KMS-11 (cell line): ENCODE results near the gene ANKFY1.

Experiments used
- H2AFZ ChIP-seq: fragments of 200-600 bp; sonication (generic); 2 replicates; pipeline ENCODE4 v1.6.1; 2016; ENCODE audit warnings: antibody characterized with exemption, mixed run types, low read depth
- H3K27ac ChIP-seq: fragments of 200-600 bp; sonication (generic); 2 replicates; pipeline ENCODE4 v1.6.1; 2016; ENCODE audit warnings: mild to moderate bottlenecking, mixed run types
- H3K27me3 ChIP-seq: fragments of 200-600 bp; sonication (generic); 2 replicates; pipeline ENCODE4 v1.6.1; 2017; ENCODE audit warnings: mild to moderate bottlenecking, low read depth, mixed run types, moderate library complexity; ENCODE audit not compliant: insufficient read depth
- H3K36me3 ChIP-seq: fragments of 200-600 bp; sonication (generic); 2 replicates; pipeline ENCODE4 v1.6.1; 2017; ENCODE audit warnings: mild to moderate bottlenecking, mixed run types; ENCODE audit not compliant: insufficient read depth
- H3K4me1 ChIP-seq: fragments of 200-600 bp; sonication (generic); 2 replicates; pipeline ENCODE4 v1.6.1; 2016; ENCODE audit warnings: mild to moderate bottlenecking, low read depth, mixed run types; ENCODE audit not compliant: poor library complexity, severe bottlenecking
- H3K4me2 ChIP-seq: fragments of 200-600 bp; sonication (generic); 2 replicates; pipeline ENCODE4 v1.7.0; 2016; ENCODE audit warnings: mild to moderate bottlenecking, mixed run types
- H3K4me3 ChIP-seq: fragments of 200-600 bp; sonication (generic); IDR thresholded peaks from 2 replicates; pipeline ENCODE4 v1.6.1; 2017; ENCODE audit warnings: low read depth, low read length, mixed read lengths; ENCODE audit not compliant: insufficient read depth
- H3K79me2 ChIP-seq: fragments of 200-600 bp; sonication (generic); 2 replicates; pipeline ENCODE4 v1.6.1; 2016; ENCODE audit warnings: low read depth, mixed run types; ENCODE audit not compliant: insufficient read depth
- H3K9ac ChIP-seq: fragments of 200-600 bp; sonication (generic); 2 replicates; pipeline ENCODE4 v1.6.1; 2016; ENCODE audit warnings: mild to moderate bottlenecking, mixed run types
- H4K20me1 ChIP-seq: fragments of 200-600 bp; sonication (generic); 2 replicates; pipeline ENCODE4 v1.6.1; 2016; ENCODE audit warnings: mild to moderate bottlenecking, mixed run types; ENCODE audit not compliant: insufficient read depth
- TF ChIP-seq, protein P1 (sequence below): fragments of 200-600 bp; sonication (generic); conservative IDR thresholded peaks from 2 replicates; pipeline ENCODE4 v1.6.1; 2017; ENCODE audit warnings: low read depth, mild to moderate bottlenecking, antibody characterized with exemption, low read length, moderate library complexity, mixed read lengths

ANKFY1 gene

DNA sequence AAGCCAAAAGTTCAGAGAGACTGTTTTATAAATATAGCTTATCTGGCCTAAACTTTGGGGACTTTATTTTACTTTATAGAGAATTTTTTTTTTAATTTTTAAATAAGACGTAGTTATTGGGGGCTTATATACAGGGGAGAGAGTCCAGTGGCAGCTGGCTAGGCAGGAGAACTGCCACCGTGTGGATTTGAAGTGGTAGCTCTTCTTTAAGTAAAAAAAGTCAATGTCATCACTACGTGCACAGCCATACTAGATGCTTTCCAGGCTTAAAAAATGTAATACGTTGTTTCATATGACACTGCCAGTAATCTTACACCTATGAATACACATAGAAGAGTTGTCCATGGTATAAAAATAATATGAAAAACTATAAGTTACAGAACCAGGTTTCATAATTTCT is 31.9 kb upstream of the ANKFY1 start:
- Histone ChIP-seq H3K27ac (no peak overlapping the region), H3K4me3 (no peak overlapping the region), H2AFZ (no peak overlapping the region), H3K36me3 (no peaks in the 10 kb centered on the region), H4K20me1 (0 out of 2 replicates have a peak, but pooled peaks cover 4% of the 10 kb centered on the region), H3K79me2 (peaks cover 41% of the 10 kb centered on the region; the same call in 1 of the 2 replicates), H3K27me3 (no peaks in the 10 kb centered on the region), H3K4me2 (no peak overlapping the region), H3K4me1 (no peaks in the 10 kb centered on the region), H3K9ac (no peak overlapping the region)
- TF ChIP-seq, protein P1, sequence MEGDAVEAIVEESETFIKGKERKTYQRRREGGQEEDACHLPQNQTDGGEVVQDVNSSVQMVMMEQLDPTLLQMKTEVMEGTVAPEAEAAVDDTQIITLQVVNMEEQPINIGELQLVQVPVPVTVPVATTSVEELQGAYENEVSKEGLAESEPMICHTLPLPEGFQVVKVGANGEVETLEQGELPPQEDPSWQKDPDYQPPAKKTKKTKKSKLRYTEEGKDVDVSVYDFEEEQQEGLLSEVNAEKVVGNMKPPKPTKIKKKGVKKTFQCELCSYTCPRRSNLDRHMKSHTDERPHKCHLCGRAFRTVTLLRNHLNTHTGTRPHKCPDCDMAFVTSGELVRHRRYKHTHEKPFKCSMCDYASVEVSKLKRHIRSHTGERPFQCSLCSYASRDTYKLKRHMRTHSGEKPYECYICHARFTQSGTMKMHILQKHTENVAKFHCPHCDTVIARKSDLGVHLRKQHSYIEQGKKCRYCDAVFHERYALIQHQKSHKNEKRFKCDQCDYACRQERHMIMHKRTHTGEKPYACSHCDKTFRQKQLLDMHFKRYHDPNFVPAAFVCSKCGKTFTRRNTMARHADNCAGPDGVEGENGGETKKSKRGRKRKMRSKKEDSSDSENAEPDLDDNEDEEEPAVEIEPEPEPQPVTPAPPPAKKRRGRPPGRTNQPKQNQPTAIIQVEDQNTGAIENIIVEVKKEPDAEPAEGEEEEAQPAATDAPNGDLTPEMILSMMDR: no peak

DNA sequence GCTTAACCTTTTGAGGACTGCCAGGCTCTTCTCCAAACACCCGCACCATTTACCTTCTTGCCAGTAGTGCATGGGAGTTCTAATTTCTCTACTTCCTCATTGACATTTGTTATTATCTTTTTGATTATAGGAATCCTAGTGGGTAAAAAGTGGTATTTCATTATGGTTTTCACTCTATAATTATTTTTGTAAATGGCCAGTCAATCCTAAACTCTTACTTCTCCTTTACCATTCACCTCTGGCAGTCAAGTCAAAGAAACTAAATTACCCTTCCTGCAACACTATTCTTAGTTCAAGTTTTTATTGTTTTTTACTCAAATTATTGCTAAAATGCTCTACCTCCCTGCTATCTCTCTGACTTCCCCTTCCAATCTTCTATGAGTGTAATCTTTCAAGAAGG is 29.8 kb upstream of the ANKFY1 start:
- no peaks in the 10 kb centered on the region for H3K4me1 ChIP-seq
- H3K4me3 ChIP-seq: no peak overlapping the region
- H3K27ac ChIP-seq: no peak overlapping the region
- no peaks in the 10 kb centered on the region for H3K36me3 ChIP-seq
- no peak overlapping the region for H2AFZ ChIP-seq
- H3K79me2 ChIP-seq: peaks cover 29% of the 10 kb centered on the region; the same call in 1 of the 2 replicates
- H3K4me2 ChIP-seq: no peak overlapping the region
- TF ChIP-seq, protein P1: no peak
- no peaks in the 10 kb centered on the region for H3K27me3 ChIP-seq
- H4K20me1 ChIP-seq: 0 out of 2 replicates have a peak, but pooled peaks cover 4% of the 10 kb centered on the region
- H3K9ac ChIP-seq: no peak overlapping the region

DNA sequence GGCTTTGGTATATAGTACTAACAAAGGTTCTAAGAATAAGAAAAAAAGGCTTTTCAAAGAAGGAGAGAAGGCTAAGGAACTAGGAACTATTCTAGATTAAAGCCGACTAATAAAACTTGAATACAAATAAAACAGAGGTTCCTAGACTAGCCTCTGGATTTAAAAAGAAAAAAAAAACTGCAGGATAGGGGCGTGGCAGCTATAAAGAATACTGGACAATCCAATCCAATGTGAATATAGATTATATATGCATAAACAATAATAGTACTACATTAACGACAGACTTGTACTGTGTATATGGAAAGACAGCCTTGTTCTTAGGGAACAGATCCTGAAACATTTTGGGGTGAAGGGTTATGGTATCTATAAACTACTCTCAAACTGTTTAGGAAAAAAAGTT is 23.9 kb upstream of the ANKFY1 start:
- H3K27me3 ChIP-seq: no peaks in the 10 kb centered on the region
- H4K20me1 ChIP-seq: no peaks in the 10 kb centered on the region
- no peak overlapping the region for H3K27ac ChIP-seq
- H3K9ac ChIP-seq: no peak overlapping the region
- H3K4me3 ChIP-seq: no peak overlapping the region
- H3K36me3 ChIP-seq: no peaks in the 10 kb centered on the region
- no peaks in the 10 kb centered on the region for H3K79me2 ChIP-seq
- TF ChIP-seq, protein P1: no peak
- no peak overlapping the region for H2AFZ ChIP-seq
- H3K4me2 ChIP-seq: no peak overlapping the region
- no peaks in the 10 kb centered on the region for H3K4me1 ChIP-seq

DNA sequence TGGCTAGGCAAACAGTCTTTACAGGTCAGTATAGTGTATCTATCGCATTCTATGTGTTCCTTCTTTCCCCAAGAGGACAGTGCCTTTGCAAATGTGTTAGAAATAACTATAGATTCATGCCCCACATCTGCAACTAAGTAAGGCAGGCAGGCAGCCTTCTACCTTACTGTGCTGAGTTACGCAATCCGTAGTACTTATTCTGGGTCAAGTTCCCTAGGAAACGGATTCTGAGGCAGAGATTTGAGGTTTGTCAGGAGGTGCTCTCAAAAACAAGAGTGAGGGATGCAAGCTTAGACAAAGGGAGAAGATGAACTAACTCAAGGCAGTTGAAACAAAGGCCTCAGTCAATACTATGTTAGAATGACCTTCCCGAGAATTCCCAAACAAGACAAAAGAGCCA is 12.7 kb upstream of the ANKFY1 start:
- Histone ChIP-seq H3K4me3 (no peak overlapping the region), H3K9ac (no peak overlapping the region), H2AFZ (no peak overlapping the region), H3K27me3 (no peaks in the 10 kb centered on the region), H4K20me1 (no peaks in the 10 kb centered on the region), H3K36me3 (no peaks in the 10 kb centered on the region), H3K79me2 (peaks cover 6% of the 10 kb centered on the region; the same call in 1 of the 2 replicates), H3K4me2 (no peak overlapping the region), H3K27ac (no peak overlapping the region), H3K4me1 (no peaks in the 10 kb centered on the region)
- TF ChIP-seq, protein P1: no peak

DNA sequence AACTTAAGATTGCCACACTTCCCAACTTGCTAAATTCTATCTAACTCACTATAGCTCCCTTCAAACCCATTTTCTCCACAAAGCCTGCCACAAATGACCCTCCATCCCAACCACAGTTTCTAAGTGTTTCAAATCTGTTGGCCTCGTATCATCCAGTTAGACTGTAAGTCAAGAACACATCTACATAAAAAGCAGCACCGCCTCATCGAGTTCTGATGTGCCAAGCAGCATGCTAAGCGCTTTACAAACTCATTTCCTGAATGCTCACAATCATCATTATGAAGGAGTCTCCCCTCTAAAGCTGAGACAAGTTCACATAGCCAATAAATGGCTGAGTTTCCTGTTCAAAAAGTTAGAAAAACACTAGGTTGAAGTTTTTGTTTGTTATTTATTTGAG is 9.2 kb upstream of the ANKFY1 start:
- no peaks in the 10 kb centered on the region for H3K27me3 ChIP-seq
- no peak overlapping the region for H2AFZ ChIP-seq
- no peak overlapping the region for H3K27ac ChIP-seq
- TF ChIP-seq, protein P1: no peak
- H3K4me1 ChIP-seq: no peaks in the 10 kb centered on the region
- H4K20me1 ChIP-seq: no peaks in the 10 kb centered on the region
- H3K4me3 ChIP-seq: no peak overlapping the region
- H3K79me2 ChIP-seq: peaks cover 1% of the 10 kb centered on the region; the same call in 1 of the 2 replicates
- H3K9ac ChIP-seq: no peak overlapping the region
- H3K4me2 ChIP-seq: no peak overlapping the region
- no peaks in the 10 kb centered on the region for H3K36me3 ChIP-seq
